ENCODE data around the gene MYO7A. TPM values are rescaled to one million over a fixed set of nuclear protein-coding genes. Genes with fewer than 3 reads are reported as not detected.

Gene MYO7A
- total RNA-seq, 1 donor, result under 0.01 TPM

DNA sequence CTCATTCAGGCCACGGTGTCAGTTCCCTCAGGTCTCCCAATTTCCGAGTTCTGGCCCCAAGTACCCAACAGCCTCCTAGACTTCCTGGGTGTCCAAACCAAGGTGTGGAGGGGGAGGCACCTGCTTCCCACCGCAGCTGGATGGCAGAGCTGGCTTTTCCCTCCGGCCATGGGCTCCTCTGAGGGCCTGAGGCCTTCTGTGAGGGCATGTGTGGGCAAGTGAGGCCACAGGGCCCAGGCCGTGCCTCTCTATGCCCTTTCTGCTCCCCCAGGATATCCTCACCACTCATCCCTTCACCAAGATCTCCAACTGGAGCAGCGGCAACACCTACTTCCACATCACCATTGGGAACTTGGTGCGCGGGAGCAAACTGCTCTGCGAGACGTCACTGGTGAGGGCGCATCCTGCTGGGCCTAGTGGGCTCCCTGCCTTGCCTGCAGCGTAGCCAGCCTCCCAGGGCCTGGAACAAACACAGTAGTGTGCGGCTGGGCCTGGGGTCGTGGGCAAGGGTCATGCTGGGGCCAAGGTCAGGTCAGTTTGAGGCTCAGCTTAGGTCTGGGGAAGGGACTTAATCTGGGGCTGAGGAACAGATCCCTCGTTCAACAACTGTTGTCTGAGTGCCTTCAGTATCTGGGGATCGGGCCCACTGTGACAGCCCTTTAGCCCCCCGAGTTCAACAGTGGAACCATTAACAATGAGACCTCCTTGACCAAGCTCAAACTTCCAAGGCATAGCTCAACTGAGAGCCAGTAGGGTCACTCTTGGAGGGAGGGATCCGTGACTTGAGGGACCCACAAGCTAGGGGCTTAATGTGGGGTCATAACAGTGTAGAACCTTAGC lies 85.8 kb downstream of the MYO7A start:
- no peaks in the 10 kb centered on the region for H3K36me3 ChIP-seq (ENCODE audit: insufficient read depth, low read length)
- no peak overlapping the region for H3K27ac ChIP-seq (ENCODE audit: low read depth, low read length)
- no peak overlapping the region for H3K4me3 ChIP-seq (ENCODE audit: insufficient read depth, low read length)
- no peak overlapping the region for H2AFZ ChIP-seq (ENCODE audit: low read length)
- DNase-seq (ENCODE audit: insufficient read length, low spot score, missing footprints), result peak; percentile 14
- no peak overlapping the region for H3K4me2 ChIP-seq (ENCODE audit: insufficient read depth, low read length)
- H3K9me3 ChIP-seq (ENCODE audit: low read depth, low read length), result no peaks in the 10 kb centered on the region
- no peaks in the 10 kb centered on the region for H4K20me1 ChIP-seq (ENCODE audit: insufficient read depth, low read length)
- no peaks in the 10 kb centered on the region for H3K4me1 ChIP-seq (ENCODE audit: insufficient read depth, low read length)
- H3K27me3 ChIP-seq (ENCODE audit: insufficient read depth, low read length), result peaks cover 6% of the 10 kb centered on the region
- TF ChIP-seq, protein P1, sequence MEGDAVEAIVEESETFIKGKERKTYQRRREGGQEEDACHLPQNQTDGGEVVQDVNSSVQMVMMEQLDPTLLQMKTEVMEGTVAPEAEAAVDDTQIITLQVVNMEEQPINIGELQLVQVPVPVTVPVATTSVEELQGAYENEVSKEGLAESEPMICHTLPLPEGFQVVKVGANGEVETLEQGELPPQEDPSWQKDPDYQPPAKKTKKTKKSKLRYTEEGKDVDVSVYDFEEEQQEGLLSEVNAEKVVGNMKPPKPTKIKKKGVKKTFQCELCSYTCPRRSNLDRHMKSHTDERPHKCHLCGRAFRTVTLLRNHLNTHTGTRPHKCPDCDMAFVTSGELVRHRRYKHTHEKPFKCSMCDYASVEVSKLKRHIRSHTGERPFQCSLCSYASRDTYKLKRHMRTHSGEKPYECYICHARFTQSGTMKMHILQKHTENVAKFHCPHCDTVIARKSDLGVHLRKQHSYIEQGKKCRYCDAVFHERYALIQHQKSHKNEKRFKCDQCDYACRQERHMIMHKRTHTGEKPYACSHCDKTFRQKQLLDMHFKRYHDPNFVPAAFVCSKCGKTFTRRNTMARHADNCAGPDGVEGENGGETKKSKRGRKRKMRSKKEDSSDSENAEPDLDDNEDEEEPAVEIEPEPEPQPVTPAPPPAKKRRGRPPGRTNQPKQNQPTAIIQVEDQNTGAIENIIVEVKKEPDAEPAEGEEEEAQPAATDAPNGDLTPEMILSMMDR (IDR thresholded peaks at IDR 0.05; ENCODE audit: extremely low read depth, low read depth, low read length), result no peak
- no peaks in the 10 kb centered on the region for H3K79me2 ChIP-seq (ENCODE audit: insufficient read depth, low read length)

DNA sequence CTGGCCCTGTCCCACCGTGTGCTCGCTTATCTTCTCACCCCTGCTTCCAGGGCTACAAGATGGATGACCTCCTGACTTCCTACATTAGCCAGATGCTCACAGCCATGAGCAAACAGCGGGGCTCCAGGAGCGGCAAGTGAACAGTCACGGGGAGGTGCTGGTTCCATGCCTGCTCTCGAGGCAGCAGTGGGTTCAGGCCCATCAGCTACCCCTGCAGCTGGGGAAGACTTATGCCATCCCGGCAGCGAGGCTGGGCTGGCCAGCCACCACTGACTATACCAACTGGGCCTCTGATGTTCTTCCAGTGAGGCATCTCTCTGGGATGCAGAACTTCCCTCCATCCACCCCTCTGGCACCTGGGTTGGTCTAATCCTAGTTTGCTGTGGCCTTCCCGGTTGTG lies 86.5 kb downstream of the MYO7A start:
- Histone ChIP-seq H4K20me1 (ENCODE audit: insufficient read depth, low read length) (no peaks in the 10 kb centered on the region), H3K79me2 (ENCODE audit: insufficient read depth, low read length) (no peaks in the 10 kb centered on the region), H3K27me3 (ENCODE audit: insufficient read depth, low read length) (peaks cover 6% of the 10 kb centered on the region), H3K4me3 (ENCODE audit: insufficient read depth, low read length) (no peak overlapping the region), H2AFZ (ENCODE audit: low read length) (no peak overlapping the region), H3K27ac (ENCODE audit: low read depth, low read length) (no peak overlapping the region), H3K9me3 (ENCODE audit: low read depth, low read length) (no peaks in the 10 kb centered on the region), H3K36me3 (ENCODE audit: insufficient read depth, low read length) (no peaks in the 10 kb centered on the region), H3K4me2 (ENCODE audit: insufficient read depth, low read length) (no peak overlapping the region), H3K4me1 (ENCODE audit: insufficient read depth, low read length) (no peaks in the 10 kb centered on the region)
- TF ChIP-seq, protein P1 (IDR thresholded peaks at IDR 0.05; ENCODE audit: extremely low read depth, low read depth, low read length), result no peak
- DNase-seq (ENCODE audit: insufficient read length, low spot score, missing footprints), result no peak

DNA sequence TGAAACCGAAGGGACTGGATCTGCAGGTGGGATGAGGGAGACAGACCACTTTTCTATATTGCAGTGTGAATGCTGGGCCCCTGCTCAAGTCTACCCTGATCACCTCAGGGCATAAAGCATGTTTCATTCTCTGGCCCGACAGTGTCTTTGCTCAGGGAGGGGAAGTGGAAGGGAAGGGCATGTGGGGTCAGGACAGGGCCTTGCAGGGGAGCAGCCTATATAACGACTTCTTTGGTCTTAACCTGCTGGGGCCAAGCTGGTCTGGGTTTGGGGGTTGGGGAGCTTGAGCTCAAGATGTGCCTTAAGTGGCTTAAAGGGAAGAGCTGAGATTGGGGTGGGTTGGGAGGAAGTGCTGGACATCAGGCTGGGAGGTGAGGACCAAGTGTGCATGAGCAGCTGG lies 87.1 kb downstream of the MYO7A start:
- no peaks in the 10 kb centered on the region for H3K4me1 ChIP-seq (ENCODE audit: insufficient read depth, low read length)
- peak; percentile 55 for DNase-seq (ENCODE audit: insufficient read length, low spot score, missing footprints)
- no peaks in the 10 kb centered on the region for H3K79me2 ChIP-seq (ENCODE audit: insufficient read depth, low read length)
- no peaks in the 10 kb centered on the region for H4K20me1 ChIP-seq (ENCODE audit: insufficient read depth, low read length)
- no peak overlapping the region for H3K4me2 ChIP-seq (ENCODE audit: insufficient read depth, low read length)
- H2AFZ ChIP-seq (ENCODE audit: low read length), result no peak overlapping the region
- H3K4me3 ChIP-seq (ENCODE audit: insufficient read depth, low read length), result no peak overlapping the region
- no peaks in the 10 kb centered on the region for H3K36me3 ChIP-seq (ENCODE audit: insufficient read depth, low read length)
- peaks cover 6% of the 10 kb centered on the region for H3K27me3 ChIP-seq (ENCODE audit: insufficient read depth, low read length)
- H3K9me3 ChIP-seq (ENCODE audit: low read depth, low read length), result no peaks in the 10 kb centered on the region
- no peak overlapping the region for H3K27ac ChIP-seq (ENCODE audit: low read depth, low read length)
- TF ChIP-seq, protein P1 (IDR thresholded peaks at IDR 0.05; ENCODE audit: extremely low read depth, low read depth, low read length), result no peak

DNA sequence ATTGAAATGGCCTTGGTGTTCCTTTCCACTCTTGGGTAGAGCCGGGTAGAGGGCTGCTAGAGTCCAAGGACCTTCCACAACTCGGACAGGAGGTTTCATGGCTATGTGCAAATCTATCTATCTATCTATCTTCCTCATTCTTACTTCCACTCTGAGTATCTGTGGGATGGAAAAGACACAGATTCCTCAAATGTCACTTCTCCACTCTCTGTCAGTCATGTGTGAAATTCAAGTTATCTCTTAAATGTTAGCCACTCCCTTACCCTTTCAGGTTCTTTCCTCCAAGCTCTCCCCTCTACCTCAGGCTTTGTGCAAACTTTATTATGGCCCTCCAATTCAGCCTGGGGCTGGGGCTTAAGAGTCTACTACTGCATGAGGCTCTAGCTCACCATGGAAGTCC lies 89.1 kb downstream of the MYO7A start:
- no peaks in the 10 kb centered on the region for H3K4me1 ChIP-seq (ENCODE audit: insufficient read depth, low read length)
- no peak overlapping the region for H3K4me3 ChIP-seq (ENCODE audit: insufficient read depth, low read length)
- H3K27ac ChIP-seq (ENCODE audit: low read depth, low read length), result no peak overlapping the region
- no peaks in the 10 kb centered on the region for H3K9me3 ChIP-seq (ENCODE audit: low read depth, low read length)
- no peaks in the 10 kb centered on the region for H3K36me3 ChIP-seq (ENCODE audit: insufficient read depth, low read length)
- no peaks in the 10 kb centered on the region for H3K79me2 ChIP-seq (ENCODE audit: insufficient read depth, low read length)
- peaks cover 6% of the 10 kb centered on the region for H3K27me3 ChIP-seq (ENCODE audit: insufficient read depth, low read length)
- H3K4me2 ChIP-seq (ENCODE audit: insufficient read depth, low read length), result no peak overlapping the region
- H4K20me1 ChIP-seq (ENCODE audit: insufficient read depth, low read length), result no peaks in the 10 kb centered on the region
- no peak overlapping the region for H2AFZ ChIP-seq (ENCODE audit: low read length)
- no peak for DNase-seq (ENCODE audit: insufficient read length, low spot score, missing footprints)
- TF ChIP-seq, protein P1 (IDR thresholded peaks at IDR 0.05; ENCODE audit: extremely low read depth, low read depth, low read length), result no peak
